Subcutaneous abdominal adipose tissue (tissue), 5 donors: Measurements from ENCODE around the gene PSMA6.
"Not testable (repeated sequence)": the region's sequence is repeated elsewhere in the genome, so short reads cannot be mapped to it uniquely, and the experiment has no call there.

ENCODE experiments used
- H3K27ac ChIP-seq: one replicate; pipeline ENCODE4 v1.7.0; 2013; ENCODE audit warnings: low read depth, mild to moderate bottlenecking, inconsistent platforms, low read length, moderate library complexity
- H3K27me3 ChIP-seq, 5 donors: one replicate each; pipeline ENCODE4 v1.7.0; 2013; ENCODE audit warnings: low read length in 5 of 5, inconsistent platforms in 1 of 5; ENCODE audit not compliant: control insufficient read depth in 5 of 5, insufficient read depth in 4 of 5
- H3K36me3 ChIP-seq, 5 donors: one replicate each; pipeline ENCODE4 v1.7.0; 2013; ENCODE audit warnings: low read length in 5 of 5; ENCODE audit not compliant: control insufficient read depth in 5 of 5, insufficient read depth in 5 of 5
- H3K4me1 ChIP-seq, 5 donors: one replicate each; pipeline ENCODE4 v1.7.0; 2013; ENCODE audit warnings: low read length in 5 of 5, mild to moderate bottlenecking in 3 of 5, moderate library complexity in 1 of 5; ENCODE audit not compliant: control insufficient read depth in 5 of 5, insufficient read depth in 5 of 5
- H3K4me3 ChIP-seq, 5 donors: one replicate each; pipeline ENCODE4 v1.7.0; 2013; ENCODE audit warnings: low read length in 5 of 5, low read depth in 1 of 5
- H3K9ac ChIP-seq, 5 donors: one replicate each; pipeline ENCODE4 v1.7.0; 2013; ENCODE audit warnings: low read length in 5 of 5, mild to moderate bottlenecking in 4 of 5, moderate library complexity in 3 of 5
- H3K9me3 ChIP-seq, 5 donors: one replicate each; pipeline ENCODE4 v1.7.0; 2013; ENCODE audit warnings: low read length in 5 of 5; ENCODE audit not compliant: control insufficient read depth in 5 of 5
- donor health status: healthy.
- donor health status: healthy.
- donor health status: healthy.
- donor health status: healthy.
- donor health status: healthy.

PSMA6 gene

GRCh38 chr14:35333797-35334743 lies 41.9 kb downstream of the PSMA6 start:
- Histone ChIP-seq H3K9me3 (no peaks in the 10 kb centered on the region), H3K27me3 (no peaks in the 10 kb centered on the region), H3K9ac (peak overlapping the region in 2 of 5 donors; percentile 12 to 25), H3K4me3 (no peak overlapping the region), H3K36me3 (no peaks in the 10 kb centered on the region), H3K27ac (peak overlapping the region; percentile 50), H3K4me1 (peaks cover 20 to 67% (median 55%) of the 10 kb centered on the region in 5 donors)

GRCh38 chr14:35335388-35336092 lies 43.4 kb downstream of the PSMA6 start:
- peaks cover 20 to 82% (median 69%) of the 10 kb centered on the region in 5 donors for H3K4me1 ChIP-seq
- peak overlapping the region in 3 of 5 donors; percentile 11 to 29 (median 12) for H3K4me3 ChIP-seq
- peak overlapping the region; percentile 95 for H3K27ac ChIP-seq
- H3K9ac ChIP-seq = peak overlapping the region in 4 of 5 donors; percentile 53 to 66 (median 58)
- no peaks in the 10 kb centered on the region for H3K9me3 ChIP-seq
- no peaks in the 10 kb centered on the region for H3K27me3 ChIP-seq
- H3K36me3 ChIP-seq = no peaks in the 10 kb centered on the region

- not testable (repeated sequence) for H3K27me3 ChIP-seq, H3K9me3 ChIP-seq, H3K36me3 ChIP-seq
- Histone ChIP-seq H3K27ac (peak overlapping the region; percentile 95), H3K9ac (peak overlapping the region in 2 of 5 donors; percentile 61 to 66), H3K4me3 (peak overlapping the region in 4 of 5 donors; percentile 12 to 39 (median 31)), H3K4me1 (peaks cover 22 to 88% (median 75%) of the 10 kb centered on the region in 5 donors)
These were observed 44.0 kb downstream of the PSMA6 start for GRCh38 chr14:35336171-35336493.

- Histone ChIP-seq H3K27me3 (no peaks in the 10 kb centered on the region), H3K9me3 (no peaks in the 10 kb centered on the region), H3K4me1 (peaks cover 28 to 92% (median 80%) of the 10 kb centered on the region in 5 donors), H3K36me3 (no peaks in the 10 kb centered on the region), H3K4me3 (peak overlapping the region in 4 of 5 donors; percentile 12 to 39 (median 31)), H3K27ac (peak overlapping the region; percentile 95), H3K9ac (peak overlapping the region; percentile 16 to 66 (median 59))
These were observed 44.5 kb downstream of the PSMA6 start for GRCh38 chr14:35336494-35337268.

GRCh38 chr14:35337269-35338255 lies 45.4 kb downstream of the PSMA6 start:
- Histone ChIP-seq H3K9ac (peak overlapping the region; percentile 16 to 60 (median 59)), H3K27ac (peak overlapping the region; percentile 95), H3K4me3 (peak overlapping the region in 1 of 5 donors; percentile 21), H3K27me3 (no peaks in the 10 kb centered on the region), H3K36me3 (no peaks in the 10 kb centered on the region), H3K4me1 (peaks cover 32 to 93% (median 86%) of the 10 kb centered on the region in 5 donors), H3K9me3 (no peaks in the 10 kb centered on the region)

- Histone ChIP-seq H3K9ac (no peak overlapping the region), H3K27ac (peak overlapping the region; percentile 2), H3K27me3 (no peaks in the 10 kb centered on the region), H3K4me3 (no peak overlapping the region), H3K9me3 (no peaks in the 10 kb centered on the region), H3K36me3 (no peaks in the 10 kb centered on the region), H3K4me1 (peaks cover 31 to 89% (median 84%) of the 10 kb centered on the region in 5 donors)
These were observed 46.7 kb downstream of the PSMA6 start for GRCh38 chr14:35338731-35339405.

- H3K27me3 ChIP-seq = no peaks in the 10 kb centered on the region
These were observed 47.7 kb downstream of the PSMA6 start for GRCh38 chr14:35339761-35340406.

GRCh38 chr14:35340616-35341453 lies 48.7 kb downstream of the PSMA6 start:
- Histone ChIP-seq H3K36me3 (no peaks in the 10 kb centered on the region), H3K27ac (peak overlapping the region; percentile 97), H3K4me3 (peak overlapping the region in 1 of 5 donors; percentile 52), H3K9me3 (no peaks in the 10 kb centered on the region), H3K4me1 (peaks cover 29 to 82% (median 75%) of the 10 kb centered on the region in 5 donors), H3K27me3 (no peaks in the 10 kb centered on the region), H3K9ac (peak overlapping the region in 1 of 5 donors; percentile 74)

More at GRCh38 chr14:35339761-35340406, 47.7 kb downstream of the PSMA6 start:
- Histone ChIP-seq H3K4me3 (no peak overlapping the region), H3K4me1 (peaks cover 36 to 91% (median 83%) of the 10 kb centered on the region in 5 donors), H3K27ac (peak overlapping the region; percentile 2), H3K9me3 (no peaks in the 10 kb centered on the region), H3K36me3 (no peaks in the 10 kb centered on the region), H3K9ac (no peak overlapping the region)
